GM15510 (cell line): ENCODE results near the gene TRIOBP.

Experiments
- POLR2A ChIP-seq: IDR thresholded peaks from 3 replicates; pipeline ENCODE4 v1.6.1; 2011; ENCODE audit warnings: borderline replicate concordance; ENCODE audit not compliant: insufficient read length; ENCODE audit errors: extremely low read depth

Gene TRIOBP

GRCh38 chr22:37696657-37697537, at the start of gene TRIOBP:
TRIOBP (plus strand) TSS chr22:37697048; CDS start chr22:37701366, 4,318 bp downstream.
- no peak for TF ChIP-seq POLR2A

GRCh38 chr22:37647317-37647716, 49.5 kb upstream of the TRIOBP start:
- no peak for TF ChIP-seq POLR2A

GRCh38 chr22:37647928-37648327, 48.9 kb upstream of the TRIOBP start:
- TF ChIP-seq POLR2A: no peak

- no peak for TF ChIP-seq POLR2A
Observed at GRCh38 chr22:37650463-37651136, 46.2 kb upstream of the TRIOBP start.

- TF ChIP-seq POLR2A: no peak
Observed at GRCh38 chr22:37654563-37655251, 42.1 kb upstream of the TRIOBP start.

- no peak for TF ChIP-seq POLR2A
Observed at GRCh38 chr22:37655252-37655563, 41.6 kb upstream of the TRIOBP start.

- TF ChIP-seq POLR2A: no peak
Observed at GRCh38 chr22:37657590-37658132, 39.2 kb upstream of the TRIOBP start.

- TF ChIP-seq POLR2A: peak; percentile 90
Observed at GRCh38 chr22:37658133-37659065, 38.4 kb upstream of the TRIOBP start, which contains the start of gene PDXP. PDXP (plus strand) TSS chr22:37658723; CDS start chr22:37658783, 60 bp downstream.

- no peak for TF ChIP-seq POLR2A
Observed at GRCh38 chr22:37659066-37659896, 37.6 kb upstream of the TRIOBP start.

- TF ChIP-seq POLR2A: no peak
Observed at GRCh38 chr22:37659897-37660708, 36.7 kb upstream of the TRIOBP start.

- TF ChIP-seq POLR2A: no peak
Observed at GRCh38 chr22:37660709-37661045, 36.2 kb upstream of the TRIOBP start.

- no peak for TF ChIP-seq POLR2A
Observed at GRCh38 chr22:37661160-37661924, 35.5 kb upstream of the TRIOBP start.
